ENCODE measurements around the gene C9orf152. TPM values are rescaled to one million over a fixed set of nuclear protein-coding genes. Genes with fewer than 3 reads are reported as not detected.

The C9orf152 gene
- total and polyA plus RNA-seq, 9 of the 15 experiments (the other 6 are each of a cell fraction or from before 2014, with no cell fraction given), result not detected

- peak; percentile 28 for TF ChIP-seq SAP30 (IDR thresholded peaks at IDR 0.05; ENCODE audit: borderline replicate concordance, insufficient read depth, low read depth, low read length, poor library complexity, severe bottlenecking)
- TF ChIP-seq CREM (IDR thresholded peaks at IDR 0.05; ENCODE audit: low read depth), result no peak
- TF ChIP-seq RNF2 (IDR thresholded peaks at IDR 0.05), result no peak
- TF ChIP-seq HDAC3 (IDR thresholded peaks at IDR 0.05; ENCODE audit: borderline replicate concordance, partially characterized antibody), result no peak
- TF ChIP-seq SAFB (IDR thresholded peaks at IDR 0.05; ENCODE audit: borderline replicate concordance, low read depth, low read length), result no peak
- TF ChIP-seq ZNF431 (CRISPR knock-in tag; IDR thresholded peaks at IDR 0.05), result no peak
- TF ChIP-seq MXI1 (IDR thresholded peaks at IDR 0.05; ENCODE audit: low read depth, low read length), result no peak; the same call in 1 of the 2 replicates
- TF ChIP-seq TEAD1 (CRISPR knock-in tag; IDR thresholded peaks at IDR 0.05), result peak; percentile 4 to 62; a peak in 1 of 4 replicates
- TF ChIP-seq MYC (IDR thresholded peaks at IDR 0.05; ENCODE audit: low read depth, low read length), result no peak
- no peak for TF ChIP-seq MYC (CRISPR knock-in tag; IDR thresholded peaks at IDR 0.05; ENCODE audit: borderline replicate concordance, low read depth)
- TF ChIP-seq CTCF (IDR thresholded peaks at IDR 0.05 in 2 of 3, conservative IDR thresholded peaks at IDR 0.05 in 1 of 3; ENCODE audit: insufficient read depth in 2 of 3, low read depth in 1 of 3, low read length in 3 of 3), result no peak
- TF ChIP-seq EP400 (IDR thresholded peaks at IDR 0.05), result peak; percentile 76
- TF ChIP-seq BRD9 (IDR thresholded peaks at IDR 0.05; ENCODE audit: low read depth, partially characterized antibody), result peak; percentile 90
- TF ChIP-seq CC2D1A (IDR thresholded peaks at IDR 0.05), result 0 out of 2 replicates have a peak, but pooled peaks have one; percentile 38
- no peak for TF ChIP-seq NR0B1 (IDR thresholded peaks at IDR 0.05; ENCODE audit: partially characterized antibody)
- TF ChIP-seq STAT5B (CRISPR knock-in tag; IDR thresholded peaks at IDR 0.05), result no peak
- no peak; a peak in 1 of 4 replicates for TF ChIP-seq FOXK2 (conservative IDR thresholded peaks at IDR 0.05 in 1 of 2, IDR thresholded peaks at IDR 0.05 in 1 of 2; ENCODE audit: low read depth in 2 of 2)
- TF ChIP-seq NR2C2 (CRISPR knock-in tag; IDR thresholded peaks at IDR 0.05), result no peak
- peak; percentile 93 for TF ChIP-seq NR2C2 (tag; IDR thresholded peaks at IDR 0.05)
- TF ChIP-seq PHB (CRISPR knock-in tag; IDR thresholded peaks at IDR 0.05), result no peak
- 0 out of 2 replicates have a peak, but pooled peaks have one; percentile 67 for TF ChIP-seq RHOXF2B (CRISPR knock-in tag; conservative IDR thresholded peaks at IDR 0.05)
- TF ChIP-seq MYBL2 (IDR thresholded peaks at IDR 0.05; ENCODE audit: low read depth), result no peak
- TF ChIP-seq MYBL2 (CRISPR knock-in tag; IDR thresholded peaks at IDR 0.05; ENCODE audit: borderline replicate concordance), result no peak
- peak; percentile 48 to 68; a peak in 1 of 4 replicates for TF ChIP-seq MLLT1 (IDR thresholded peaks at IDR 0.05)
- no peak for TF ChIP-seq ZNF77 (CRISPR knock-in tag; IDR thresholded peaks at IDR 0.05)
Observed at GRCh38 chr9:110257097-110257841, 49.3 kb upstream of the C9orf152 start (continued).

Measured in K562 (cell line).